Erythroblast (primary cell): Measurements from ENCODE around the gene TRPC1.

Experiments used
- GATA1 ChIP-seq: IDR thresholded peaks from 2 replicates; pipeline ENCODE4 v1.6.1; 2011; ENCODE audit warnings: low read depth, mild to moderate bottlenecking, control low read depth, low read length, moderate library complexity
- POLR2A ChIP-seq: IDR thresholded peaks from 2 replicates; pipeline ENCODE4 v1.6.1; 2011; ENCODE audit warnings: mild to moderate bottlenecking, low read length

DNA sequence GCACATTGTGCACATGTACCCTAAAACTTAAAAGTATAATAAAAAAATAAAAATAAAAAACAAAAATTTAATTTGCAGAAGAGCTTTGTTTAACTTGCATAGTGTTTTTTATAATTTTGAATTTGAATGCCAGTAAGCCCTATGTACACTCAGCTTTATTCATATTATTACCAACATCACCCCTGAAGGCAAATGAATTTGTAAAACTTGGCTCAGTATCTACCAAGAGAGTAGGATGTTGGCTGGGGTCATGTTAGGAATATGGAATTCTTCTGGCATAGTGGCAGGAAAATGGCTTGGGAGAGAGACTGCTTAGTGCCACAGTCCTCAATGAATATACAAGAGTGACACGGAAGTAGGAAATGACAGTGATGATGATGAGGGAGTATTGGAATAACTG lies 30.7 kb downstream of the TRPC1 start:
- TF ChIP-seq POLR2A = no peak
- TF ChIP-seq GATA1 = no peak
